ENCODE results near the gene CLDN16. TPM values are rescaled to one million over a fixed set of nuclear protein-coding genes. Genes with fewer than 3 reads are reported as not detected.

The CLDN16 gene
- total RNA-seq, 1 experiment from 2014 or later, result not detected

DNA sequence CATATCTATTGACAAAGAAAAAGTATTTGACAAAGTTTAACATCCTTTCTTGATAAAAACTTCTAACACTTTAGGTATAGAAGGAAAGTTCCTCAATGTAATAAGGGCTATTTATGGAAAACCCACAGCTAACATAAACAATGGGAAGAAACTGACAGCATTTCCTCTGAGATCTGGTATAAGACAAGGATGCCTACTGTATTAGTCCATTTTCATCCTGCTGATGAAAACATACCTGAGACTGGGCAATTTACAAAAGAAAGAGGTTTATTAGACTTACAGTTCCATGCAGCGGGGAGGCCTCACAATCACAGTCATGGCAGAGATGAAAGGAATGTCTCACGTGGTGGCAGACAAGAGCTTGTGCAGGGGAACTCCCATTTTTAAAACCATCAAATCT, 47.9 kb upstream of the CLDN16 start (continued):
- TF ChIP-seq, protein P1, sequence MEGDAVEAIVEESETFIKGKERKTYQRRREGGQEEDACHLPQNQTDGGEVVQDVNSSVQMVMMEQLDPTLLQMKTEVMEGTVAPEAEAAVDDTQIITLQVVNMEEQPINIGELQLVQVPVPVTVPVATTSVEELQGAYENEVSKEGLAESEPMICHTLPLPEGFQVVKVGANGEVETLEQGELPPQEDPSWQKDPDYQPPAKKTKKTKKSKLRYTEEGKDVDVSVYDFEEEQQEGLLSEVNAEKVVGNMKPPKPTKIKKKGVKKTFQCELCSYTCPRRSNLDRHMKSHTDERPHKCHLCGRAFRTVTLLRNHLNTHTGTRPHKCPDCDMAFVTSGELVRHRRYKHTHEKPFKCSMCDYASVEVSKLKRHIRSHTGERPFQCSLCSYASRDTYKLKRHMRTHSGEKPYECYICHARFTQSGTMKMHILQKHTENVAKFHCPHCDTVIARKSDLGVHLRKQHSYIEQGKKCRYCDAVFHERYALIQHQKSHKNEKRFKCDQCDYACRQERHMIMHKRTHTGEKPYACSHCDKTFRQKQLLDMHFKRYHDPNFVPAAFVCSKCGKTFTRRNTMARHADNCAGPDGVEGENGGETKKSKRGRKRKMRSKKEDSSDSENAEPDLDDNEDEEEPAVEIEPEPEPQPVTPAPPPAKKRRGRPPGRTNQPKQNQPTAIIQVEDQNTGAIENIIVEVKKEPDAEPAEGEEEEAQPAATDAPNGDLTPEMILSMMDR (IDR thresholded peaks at IDR 0.05 in 2 of 3, conservative IDR thresholded peaks at IDR 0.05 in 1 of 3; ENCODE audit: borderline replicate concordance in 1 of 3, insufficient read depth in 1 of 3, low read depth in 2 of 3, low read length in 2 of 3), result no peak
- TF ChIP-seq, protein P2, sequence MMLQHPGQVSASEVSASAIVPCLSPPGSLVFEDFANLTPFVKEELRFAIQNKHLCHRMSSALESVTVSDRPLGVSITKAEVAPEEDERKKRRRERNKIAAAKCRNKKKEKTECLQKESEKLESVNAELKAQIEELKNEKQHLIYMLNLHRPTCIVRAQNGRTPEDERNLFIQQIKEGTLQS (IDR thresholded peaks at IDR 0.05), result no peak
- no peak for TF ChIP-seq SP1 (IDR thresholded peaks at IDR 0.05; ENCODE audit: low read depth)
- TF ChIP-seq, protein P3, sequence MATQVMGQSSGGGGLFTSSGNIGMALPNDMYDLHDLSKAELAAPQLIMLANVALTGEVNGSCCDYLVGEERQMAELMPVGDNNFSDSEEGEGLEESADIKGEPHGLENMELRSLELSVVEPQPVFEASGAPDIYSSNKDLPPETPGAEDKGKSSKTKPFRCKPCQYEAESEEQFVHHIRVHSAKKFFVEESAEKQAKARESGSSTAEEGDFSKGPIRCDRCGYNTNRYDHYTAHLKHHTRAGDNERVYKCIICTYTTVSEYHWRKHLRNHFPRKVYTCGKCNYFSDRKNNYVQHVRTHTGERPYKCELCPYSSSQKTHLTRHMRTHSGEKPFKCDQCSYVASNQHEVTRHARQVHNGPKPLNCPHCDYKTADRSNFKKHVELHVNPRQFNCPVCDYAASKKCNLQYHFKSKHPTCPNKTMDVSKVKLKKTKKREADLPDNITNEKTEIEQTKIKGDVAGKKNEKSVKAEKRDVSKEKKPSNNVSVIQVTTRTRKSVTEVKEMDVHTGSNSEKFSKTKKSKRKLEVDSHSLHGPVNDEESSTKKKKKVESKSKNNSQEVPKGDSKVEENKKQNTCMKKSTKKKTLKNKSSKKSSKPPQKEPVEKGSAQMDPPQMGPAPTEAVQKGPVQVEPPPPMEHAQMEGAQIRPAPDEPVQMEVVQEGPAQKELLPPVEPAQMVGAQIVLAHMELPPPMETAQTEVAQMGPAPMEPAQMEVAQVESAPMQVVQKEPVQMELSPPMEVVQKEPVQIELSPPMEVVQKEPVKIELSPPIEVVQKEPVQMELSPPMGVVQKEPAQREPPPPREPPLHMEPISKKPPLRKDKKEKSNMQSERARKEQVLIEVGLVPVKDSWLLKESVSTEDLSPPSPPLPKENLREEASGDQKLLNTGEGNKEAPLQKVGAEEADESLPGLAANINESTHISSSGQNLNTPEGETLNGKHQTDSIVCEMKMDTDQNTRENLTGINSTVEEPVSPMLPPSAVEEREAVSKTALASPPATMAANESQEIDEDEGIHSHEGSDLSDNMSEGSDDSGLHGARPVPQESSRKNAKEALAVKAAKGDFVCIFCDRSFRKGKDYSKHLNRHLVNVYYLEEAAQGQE (IDR thresholded peaks at IDR 0.05; ENCODE audit: low read depth), result no peak
- TF ChIP-seq, protein P4, sequence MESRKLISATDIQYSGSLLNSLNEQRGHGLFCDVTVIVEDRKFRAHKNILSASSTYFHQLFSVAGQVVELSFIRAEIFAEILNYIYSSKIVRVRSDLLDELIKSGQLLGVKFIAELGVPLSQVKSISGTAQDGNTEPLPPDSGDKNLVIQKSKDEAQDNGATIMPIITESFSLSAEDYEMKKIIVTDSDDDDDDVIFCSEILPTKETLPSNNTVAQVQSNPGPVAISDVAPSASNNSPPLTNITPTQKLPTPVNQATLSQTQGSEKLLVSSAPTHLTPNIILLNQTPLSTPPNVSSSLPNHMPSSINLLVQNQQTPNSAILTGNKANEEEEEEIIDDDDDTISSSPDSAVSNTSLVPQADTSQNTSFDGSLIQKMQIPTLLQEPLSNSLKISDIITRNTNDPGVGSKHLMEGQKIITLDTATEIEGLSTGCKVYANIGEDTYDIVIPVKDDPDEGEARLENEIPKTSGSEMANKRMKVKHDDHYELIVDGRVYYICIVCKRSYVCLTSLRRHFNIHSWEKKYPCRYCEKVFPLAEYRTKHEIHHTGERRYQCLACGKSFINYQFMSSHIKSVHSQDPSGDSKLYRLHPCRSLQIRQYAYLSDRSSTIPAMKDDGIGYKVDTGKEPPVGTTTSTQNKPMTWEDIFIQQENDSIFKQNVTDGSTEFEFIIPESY (IDR thresholded peaks at IDR 0.05; ENCODE audit: extremely low read depth, insufficient replicate concordance, low read length), result no peak

All from HCT116 (cell line).